IMR-90 (cell line): ENCODE measurements around the gene LRIT2. TPM values are rescaled to one million over a fixed set of nuclear protein-coding genes. Genes with fewer than 3 reads are reported as not detected.
A peak's percentile ranks its signal among the peaks of the same experiment; 100 is the strongest.

Experiments used
- ATAC-seq: fragments of 200-7000 bp; cut with Tn5 transposase; 2 replicates; pipeline ENCODE4 v1.9.1; 2020; ENCODE audit warnings: low read depth, mild to moderate bottlenecking, moderate library complexity
- BruUV-seq: library from RNA; stranded (reverse); fragments of 400-500 nt; replicated peaks from 2 replicates; lab custom pipeline; 2021; lab: Mats Ljungman, UMichigan
- CTCF ChIA-PET: fragments of 300-600 bp; formaldehyde crosslinking; extraction: SDS; loops from one replicate; lab custom pipeline; 2021; ENCODE audit warnings: antibody characterized with exemption; lab: Yijun Ruan, JAX
- POLR2A ChIA-PET: fragments of 300-600 bp; sonication (Branson Sonifier 250); formaldehyde crosslinking; loops from one replicate; lab custom pipeline; 2022; ENCODE audit warnings: antibody characterized with exemption; ENCODE audit not compliant: unreplicated experiment; lab: Charles Lee
- DNase-seq: peaks from one replicate; pipeline ENCODE4 v3.0.0; 2013
- H2AFZ ChIP-seq: replicated peaks from 2 replicates; pipeline ENCODE3; 2013; ENCODE audit warnings: low read length, mild to moderate bottlenecking; ENCODE audit not compliant: poor library complexity
- H2AK5ac ChIP-seq: 2 replicates; pipeline ENCODE4 v1.6.1; 2013; ENCODE audit warnings: low read depth, low read length, inconsistent platforms
- H2AK9ac ChIP-seq: replicated peaks from 2 replicates; pipeline ENCODE3; 2013; ENCODE audit warnings: mild to moderate bottlenecking, low read depth, low read length, moderate library complexity; ENCODE audit not compliant: poor library complexity
- H2BK120ac ChIP-seq: 2 replicates; pipeline ENCODE4 v1.6.1; 2013; ENCODE audit warnings: low read depth, low read length, inconsistent platforms
- H2BK15ac ChIP-seq: 3 replicates; pipeline ENCODE4 v1.6.1; 2013; ENCODE audit warnings: low read depth, low read length, inconsistent platforms
- H2BK20ac ChIP-seq: 2 replicates; pipeline ENCODE4 v1.6.1; 2013; ENCODE audit warnings: low read depth, mild to moderate bottlenecking, inconsistent platforms, low read length, moderate library complexity
- H2BK5ac ChIP-seq: 2 replicates; pipeline ENCODE4 v1.6.1; 2013; ENCODE audit warnings: mild to moderate bottlenecking, low read depth, low read length, inconsistent platforms; ENCODE audit not compliant: poor library complexity, severe bottlenecking
- H3K14ac ChIP-seq: replicated peaks from 2 replicates; pipeline ENCODE4 v1.6.1; 2013; ENCODE audit warnings: low read depth, low read length, inconsistent platforms
- H3K18ac ChIP-seq: 2 replicates; pipeline ENCODE4 v1.6.1; 2013; ENCODE audit warnings: low read depth, low read length, control low read depth
- H3K23ac ChIP-seq: 2 replicates; pipeline ENCODE4 v1.6.1; 2013; ENCODE audit warnings: low read depth, low read length, inconsistent platforms
- H3K27ac ChIP-seq: 2 replicates; pipeline ENCODE4 v1.5.1; 2013; ENCODE audit warnings: mild to moderate bottlenecking, control low read depth, low read length; ENCODE audit not compliant: insufficient read depth
- H3K27me3 ChIP-seq: 2 replicates; pipeline ENCODE4 v1.6.1; 2013; ENCODE audit warnings: low read length; ENCODE audit not compliant: control insufficient read depth, insufficient read depth
- H3K36me3 ChIP-seq: 2 replicates; pipeline ENCODE4 v1.6.1; 2013; ENCODE audit warnings: low read length, mixed read lengths; ENCODE audit not compliant: control insufficient read depth, insufficient read depth
- H3K4ac ChIP-seq: 2 replicates; pipeline ENCODE4 v1.6.1; 2013; ENCODE audit warnings: low read depth, low read length, inconsistent platforms
- H3K4me1 ChIP-seq: 2 replicates; pipeline ENCODE4 v1.6.1; 2013; ENCODE audit warnings: low read length, mixed read lengths; ENCODE audit not compliant: control insufficient read depth, insufficient read depth
- H3K4me2 ChIP-seq: 2 replicates; pipeline ENCODE4 v1.6.1; 2013; ENCODE audit warnings: low read depth, mild to moderate bottlenecking, control low read depth, low read length, moderate library complexity
- H3K4me3 ChIP-seq: 2 replicates; pipeline ENCODE4 v1.5.1; 2013; ENCODE audit warnings: low read depth, mild to moderate bottlenecking, control low read depth, low read length, moderate library complexity; ENCODE audit not compliant: insufficient read depth
- H3K56ac ChIP-seq: 2 replicates; pipeline ENCODE4 v1.6.1; 2013; ENCODE audit warnings: low read length, inconsistent platforms; ENCODE audit not compliant: insufficient read depth; ENCODE audit errors: extremely low read depth
- H3K79me1 ChIP-seq, 2 experiments: 2 replicates each; pipeline ENCODE4 v1.6.1; 2013; ENCODE audit warnings: low read length in 2 of 2, inconsistent platforms in 1 of 2, low read depth in 1 of 2
- H3K9ac ChIP-seq: 2 replicates; pipeline ENCODE4 v1.6.1; 2013; ENCODE audit warnings: low read depth, low read length, control low read depth
- H3K9me1 ChIP-seq: 2 replicates; pipeline ENCODE4 v1.6.1; 2013; ENCODE audit warnings: low read length, inconsistent platforms; ENCODE audit not compliant: insufficient read depth
- H3K9me3 ChIP-seq: 2 replicates; pipeline ENCODE4 v1.6.1; 2013; ENCODE audit warnings: low read length; ENCODE audit not compliant: control insufficient read depth, insufficient read depth
- H4K20me1 ChIP-seq: 2 replicates; pipeline ENCODE4 v1.6.1; 2013; ENCODE audit warnings: low read length, inconsistent platforms; ENCODE audit not compliant: insufficient read depth
- H4K5ac ChIP-seq: 2 replicates; pipeline ENCODE4 v1.6.1; 2013; ENCODE audit warnings: mild to moderate bottlenecking, low read depth, low read length, control low read depth
- H4K8ac ChIP-seq, 2 experiments: 2 replicates each; pipeline ENCODE4 v1.6.1; 2013; ENCODE audit warnings: low read depth in 2 of 2, low read length in 2 of 2, control low read depth in 1 of 2, inconsistent platforms in 1 of 2
- H4K91ac ChIP-seq: 2 replicates; pipeline ENCODE4 v1.6.1; 2013; ENCODE audit warnings: low read depth, low read length, inconsistent platforms; ENCODE audit not compliant: insufficient read depth
- BHLHE40 ChIP-seq: fragments of 150-350 bp; IDR thresholded peaks from 2 replicates; pipeline ENCODE4 v1.6.1; 2016; ENCODE audit warnings: mild to moderate bottlenecking, low read depth, low read length
- CEBPB ChIP-seq: IDR thresholded peaks from 2 replicates; pipeline ENCODE4 v1.6.1; 2012; ENCODE audit warnings: low read depth, low read length, improper control_type of control experiment
- CHD1 ChIP-seq: IDR thresholded peaks from 2 replicates; pipeline ENCODE4 v1.6.1; 2012; ENCODE audit warnings: low read depth, low read length, improper control_type of control experiment
- FOS ChIP-seq: fragments of 150-350 bp; IDR thresholded peaks from 2 replicates; pipeline ENCODE4 v1.6.1; 2016; ENCODE audit warnings: low read depth, low read length
- MAFK ChIP-seq: IDR thresholded peaks from 2 replicates; pipeline ENCODE4 v1.6.1; 2012; ENCODE audit warnings: low read depth, low read length, improper control_type of control experiment
- MAZ ChIP-seq: IDR thresholded peaks from 2 replicates; pipeline ENCODE4 v1.6.1; 2012; ENCODE audit warnings: low read depth, mild to moderate bottlenecking, low read length, improper control_type of control experiment, moderate library complexity, borderline replicate concordance
- MXI1 ChIP-seq: IDR thresholded peaks from 2 replicates; pipeline ENCODE4 v1.6.1; 2012; ENCODE audit warnings: low read depth, mild to moderate bottlenecking, low read length, moderate library complexity, borderline replicate concordance
- NFE2L2 ChIP-seq: fragments of 150-350 bp; IDR thresholded peaks from 2 replicates; pipeline ENCODE4 v1.6.1; 2016; ENCODE audit warnings: low read depth, mild to moderate bottlenecking, low read length
- POLR2A ChIP-seq: IDR thresholded peaks from 2 replicates; pipeline ENCODE4 v1.6.1; 2012; ENCODE audit warnings: mild to moderate bottlenecking, low read depth, low read length
- RAD21 ChIP-seq: IDR thresholded peaks from 2 replicates; pipeline ENCODE4 v1.6.1; 2012; ENCODE audit warnings: low read length, improper control_type of control experiment
- RCOR1 ChIP-seq: IDR thresholded peaks from 2 replicates; pipeline ENCODE4 v1.6.1; 2012; ENCODE audit warnings: mild to moderate bottlenecking, low read length, improper control_type of control experiment; ENCODE audit not compliant: insufficient replicate concordance
- RFX5 ChIP-seq: IDR thresholded peaks from 2 replicates; pipeline ENCODE4 v1.8.0; 2012; ENCODE audit warnings: low read depth, mild to moderate bottlenecking, low read length, moderate library complexity
- SMC3 ChIP-seq: fragments of 150-350 bp; IDR thresholded peaks from 2 replicates; pipeline ENCODE4 v1.6.1; 2016; ENCODE audit warnings: low read depth, mild to moderate bottlenecking, antibody characterized with exemption, low read length, moderate library complexity
- USF2 ChIP-seq: fragments of 150-350 bp; IDR thresholded peaks from 2 replicates; pipeline ENCODE4 v1.6.1; 2017; ENCODE audit warnings: mild to moderate bottlenecking, antibody characterized with exemption, low read length, low read depth
- WGBS, 2 experiments: methylation state at CpG; one replicate each; pipeline versions ENCODE4 v1.1.5 to v1.1.7; 2013; ENCODE audit warnings: missing lambda C conversion rate in 2 of 2; ENCODE audit not compliant: insufficient read length in 1 of 2; ENCODE audit errors: extremely low coverage in 2 of 2; 5-methylcytosine and 5-hydroxymethylcytosine counted together
- dilution Hi-C: fragments of 300-500 bp; cut with HindIII; formaldehyde crosslinking; loops from one replicate; pipeline ENCODE4 v1.14.3; 2018; ENCODE audit warnings: low sequenced_read_pairs; ENCODE audit not compliant: unreplicated experiment
- in situ Hi-C: fragments of 300-500 bp; cut with MboI; formaldehyde crosslinking; loops from 3 replicates; pipeline ENCODE4 v1.14.3; 2019; ENCODE audit warnings: low sequenced_read_pairs, inconsistent platforms, mixed read lengths
- intact Hi-C: fragments of 100-400 bp; cut with micrococcal nuclease; formaldehyde crosslinking; loops from 2 replicates; pipeline ENCODE4 v1.10.0; 2022
- polyA plus RNA-seq, 3 experiments: library from polyadenylated mRNA; depleted of rRNA; stranded (reverse); fragments of >200 nt; gene quantifications; 2 replicates each; pipeline ENCODE4 v1.2.3, GENCODE V29; 2012; ENCODE audit warnings: low replicate concordance in 1 of 3
- total RNA-seq: library from RNA; depleted of rRNA; stranded (reverse); fragments of >200 nt; gene quantifications from 2 replicates; pipeline ENCODE4 v1.2.3, GENCODE V29; 2012
- TF ChIP-seq, protein P1 (sequence below): conservative IDR thresholded peaks from 2 replicates; pipeline ENCODE4 v1.5.1; 2012; ENCODE audit warnings: mild to moderate bottlenecking, low read depth, low read length, improper control_type of control experiment
- TF ChIP-seq, protein P2 (sequence below): fragments of 150-350 bp; IDR thresholded peaks from 2 replicates; pipeline ENCODE4 v1.6.1; 2016; ENCODE audit warnings: low read depth, mild to moderate bottlenecking, low read length, moderate library complexity, borderline replicate concordance

LRIT2 gene
- total and polyA plus RNA-seq, 2 of the 4 experiments (the other 2 are of a cell fraction) = not detected

- ATAC-seq = no peak
- no peak overlapping the region for H2BK20ac ChIP-seq
Measured at GRCh38 chr10:84202349-84202748, 23.0 kb downstream of the LRIT2 start.

More at GRCh38 chr10:84202349-84202748, 23.0 kb downstream of the LRIT2 start:
- H3K4ac ChIP-seq = no peak overlapping the region
- H3K79me1 ChIP-seq = no peaks in the 10 kb centered on the region
- H4K20me1 ChIP-seq = no peaks in the 10 kb centered on the region
- H3K9me1 ChIP-seq = no peaks in the 10 kb centered on the region
- no peak overlapping the region for H2AK5ac ChIP-seq
- TF ChIP-seq POLR2A (no peak), BHLHE40 (no peak), MXI1 (no peak), MAZ (no peak), CHD1 (no peak), USF2 (no peak), FOS (no peak), RAD21 (no peak), CEBPB (no peak), NFE2L2 (no peak), RFX5 (no peak), MAFK (no peak), RCOR1 (no peak), SMC3 (no peak)
- TF ChIP-seq, protein P1, sequence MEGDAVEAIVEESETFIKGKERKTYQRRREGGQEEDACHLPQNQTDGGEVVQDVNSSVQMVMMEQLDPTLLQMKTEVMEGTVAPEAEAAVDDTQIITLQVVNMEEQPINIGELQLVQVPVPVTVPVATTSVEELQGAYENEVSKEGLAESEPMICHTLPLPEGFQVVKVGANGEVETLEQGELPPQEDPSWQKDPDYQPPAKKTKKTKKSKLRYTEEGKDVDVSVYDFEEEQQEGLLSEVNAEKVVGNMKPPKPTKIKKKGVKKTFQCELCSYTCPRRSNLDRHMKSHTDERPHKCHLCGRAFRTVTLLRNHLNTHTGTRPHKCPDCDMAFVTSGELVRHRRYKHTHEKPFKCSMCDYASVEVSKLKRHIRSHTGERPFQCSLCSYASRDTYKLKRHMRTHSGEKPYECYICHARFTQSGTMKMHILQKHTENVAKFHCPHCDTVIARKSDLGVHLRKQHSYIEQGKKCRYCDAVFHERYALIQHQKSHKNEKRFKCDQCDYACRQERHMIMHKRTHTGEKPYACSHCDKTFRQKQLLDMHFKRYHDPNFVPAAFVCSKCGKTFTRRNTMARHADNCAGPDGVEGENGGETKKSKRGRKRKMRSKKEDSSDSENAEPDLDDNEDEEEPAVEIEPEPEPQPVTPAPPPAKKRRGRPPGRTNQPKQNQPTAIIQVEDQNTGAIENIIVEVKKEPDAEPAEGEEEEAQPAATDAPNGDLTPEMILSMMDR = no peak
- TF ChIP-seq, protein P2, sequence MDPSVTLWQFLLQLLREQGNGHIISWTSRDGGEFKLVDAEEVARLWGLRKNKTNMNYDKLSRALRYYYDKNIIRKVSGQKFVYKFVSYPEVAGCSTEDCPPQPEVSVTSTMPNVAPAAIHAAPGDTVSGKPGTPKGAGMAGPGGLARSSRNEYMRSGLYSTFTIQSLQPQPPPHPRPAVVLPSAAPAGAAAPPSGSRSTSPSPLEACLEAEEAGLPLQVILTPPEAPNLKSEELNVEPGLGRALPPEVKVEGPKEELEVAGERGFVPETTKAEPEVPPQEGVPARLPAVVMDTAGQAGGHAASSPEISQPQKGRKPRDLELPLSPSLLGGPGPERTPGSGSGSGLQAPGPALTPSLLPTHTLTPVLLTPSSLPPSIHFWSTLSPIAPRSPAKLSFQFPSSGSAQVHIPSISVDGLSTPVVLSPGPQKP = no peak
- intact Hi-C loops (no loop called here), dilution Hi-C loops (no loop called here), in situ Hi-C loops (no loop called here)
- CTCF ChIA-PET = no interaction called here
- POLR2A ChIA-PET = no interaction called here
- no peak overlapping the region for H3K27ac ChIP-seq
- no peaks in the 10 kb centered on the region for H3K4me1 ChIP-seq
- no peak overlapping the region for H3K14ac ChIP-seq
- BruUV-seq = no TSS peak
- no peak overlapping the region for H4K8ac ChIP-seq
- H2AK9ac ChIP-seq = peak overlapping the region; percentile 19
- H3K9me3 ChIP-seq = no peaks in the 10 kb centered on the region
- no peak overlapping the region for H3K9ac ChIP-seq
- no peak overlapping the region for H3K4me2 ChIP-seq
- no peak overlapping the region for H3K18ac ChIP-seq
- H3K36me3 ChIP-seq = no peaks in the 10 kb centered on the region
- DNase-seq = no peak
- no CpG with 5 or more reads among the region's 5 CpGs for WGBS, 2 experiments
- no peak overlapping the region for H3K56ac ChIP-seq
- no peak overlapping the region for H2BK5ac ChIP-seq
- no peak overlapping the region for H3K4me3 ChIP-seq
- H3K23ac ChIP-seq = no peak overlapping the region
- H3K27me3 ChIP-seq = peaks cover 12% of the 10 kb centered on the region
- no peak overlapping the region for H2BK15ac ChIP-seq
- no peak overlapping the region for H2BK120ac ChIP-seq
- H4K5ac ChIP-seq = no peak overlapping the region
- peak overlapping the region; percentile 58 for H2AFZ ChIP-seq
- H4K91ac ChIP-seq = no peak overlapping the region
